ENCODE data around the gene DYNLT2.

DNA sequence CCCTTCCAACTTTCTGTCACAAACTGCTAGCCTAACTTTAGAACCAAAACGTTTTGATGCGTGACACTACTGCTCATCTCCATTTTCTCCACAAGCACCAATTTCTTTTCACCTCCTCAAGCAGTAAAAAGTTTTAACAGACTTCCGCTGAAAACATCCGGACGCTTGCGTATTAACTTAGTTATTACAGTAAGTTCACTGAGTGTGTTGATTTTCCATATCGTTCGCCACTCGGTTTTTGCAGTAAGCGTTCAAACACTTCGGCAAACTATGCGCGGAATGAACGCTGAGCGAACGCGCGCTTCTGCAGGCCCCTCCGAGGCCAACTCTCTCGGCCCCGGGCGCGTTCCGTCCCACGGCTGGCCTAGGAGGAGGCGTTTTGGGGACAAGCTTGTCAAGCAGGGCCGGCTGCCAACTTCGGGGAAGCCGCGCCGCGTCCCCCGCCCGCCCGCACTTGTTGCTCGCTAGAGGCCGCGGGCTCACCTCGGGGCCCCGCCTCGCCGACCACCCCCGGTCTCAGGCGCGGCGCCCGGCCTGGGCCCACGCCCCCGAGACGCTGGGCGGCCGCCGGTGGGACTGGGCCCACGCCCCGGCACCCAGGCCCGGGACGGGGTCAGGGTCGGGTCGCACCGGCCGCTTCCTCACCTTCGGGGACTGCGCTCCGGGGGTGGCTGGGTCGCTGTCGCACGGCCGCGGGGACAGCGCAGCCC, 28.0 kb downstream of the DYNLT2 start:
- TF ChIP-seq, protein P1, sequence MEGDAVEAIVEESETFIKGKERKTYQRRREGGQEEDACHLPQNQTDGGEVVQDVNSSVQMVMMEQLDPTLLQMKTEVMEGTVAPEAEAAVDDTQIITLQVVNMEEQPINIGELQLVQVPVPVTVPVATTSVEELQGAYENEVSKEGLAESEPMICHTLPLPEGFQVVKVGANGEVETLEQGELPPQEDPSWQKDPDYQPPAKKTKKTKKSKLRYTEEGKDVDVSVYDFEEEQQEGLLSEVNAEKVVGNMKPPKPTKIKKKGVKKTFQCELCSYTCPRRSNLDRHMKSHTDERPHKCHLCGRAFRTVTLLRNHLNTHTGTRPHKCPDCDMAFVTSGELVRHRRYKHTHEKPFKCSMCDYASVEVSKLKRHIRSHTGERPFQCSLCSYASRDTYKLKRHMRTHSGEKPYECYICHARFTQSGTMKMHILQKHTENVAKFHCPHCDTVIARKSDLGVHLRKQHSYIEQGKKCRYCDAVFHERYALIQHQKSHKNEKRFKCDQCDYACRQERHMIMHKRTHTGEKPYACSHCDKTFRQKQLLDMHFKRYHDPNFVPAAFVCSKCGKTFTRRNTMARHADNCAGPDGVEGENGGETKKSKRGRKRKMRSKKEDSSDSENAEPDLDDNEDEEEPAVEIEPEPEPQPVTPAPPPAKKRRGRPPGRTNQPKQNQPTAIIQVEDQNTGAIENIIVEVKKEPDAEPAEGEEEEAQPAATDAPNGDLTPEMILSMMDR (IDR thresholded peaks at IDR 0.05): peak in 1 of 6 experiments; percentile 6
- TF ChIP-seq POLR2A (IDR thresholded peaks at IDR 0.05): peak in 2 of 4 donors; percentile 6 to 15

Data from esophagus squamous epithelium (tissue), 4 donors.